Fibroblast of upper back skin (primary cell): ENCODE data around the gene TOP2A.
"Not testable (repeated sequence)": the region's sequence is repeated elsewhere in the genome, so short reads cannot be mapped to it uniquely, and the experiment has no call there.

ENCODE experiments used
- DNase-seq: peaks from one replicate; pipeline ENCODE4 v3.0.0-alpha.2; 2013

The TOP2A gene

GRCh38 chr17:40427002-40427491, 9.4 kb upstream of the TOP2A start:
- DNase-seq: no peak

- no peak for DNase-seq
These were observed 8.0 kb upstream of the TOP2A start for GRCh38 chr17:40425741-40426140.

- no peak for DNase-seq
These were observed 5.4 kb upstream of the TOP2A start for GRCh38 chr17:40422990-40423633.

- DNase-seq: no peak
These were observed 2.0 kb upstream of the TOP2A start for GRCh38 chr17:40419559-40420331.

- no peak for DNase-seq
These were observed 671 bp upstream of the TOP2A start for GRCh38 chr17:40418428-40418706.

- DNase-seq: no peak
These were observed 463 bp downstream of the TOP2A start for GRCh38 chr17:40417258-40417608.

- no peak for DNase-seq
These were observed 1.0 kb downstream of the TOP2A start for GRCh38 chr17:40416671-40417070.

- DNase-seq: peak; percentile 43
These were observed 2.3 kb downstream of the TOP2A start for GRCh38 chr17:40415390-40415789.

GRCh38 chr17:40414312-40414711, 3.4 kb downstream of the TOP2A start:
- DNase-seq: not testable (repeated sequence)

- DNase-seq: no peak
These were observed 4.8 kb downstream of the TOP2A start for GRCh38 chr17:40412880-40413279.

- no peak for DNase-seq
These were observed 5.9 kb downstream of the TOP2A start for GRCh38 chr17:40411821-40412220.

GRCh38 chr17:40410082-40410481, 7.6 kb downstream of the TOP2A start:
- DNase-seq: no peak

GRCh38 chr17:40409540-40409939, 8.2 kb downstream of the TOP2A start:
- not testable (repeated sequence) for DNase-seq

GRCh38 chr17:40407460-40407859, 10.2 kb downstream of the TOP2A start:
- DNase-seq: no peak

GRCh38 chr17:40404003-40404402, 13.7 kb downstream of the TOP2A start:
- no peak for DNase-seq

- no peak for DNase-seq
These were observed 15.0 kb downstream of the TOP2A start for GRCh38 chr17:40402668-40403067.

- DNase-seq: peak; percentile 72
These were observed 18.5 kb downstream of the TOP2A start for GRCh38 chr17:40399185-40399584.

- DNase-seq: not testable (repeated sequence)
These were observed 31.1 kb downstream of the TOP2A start for GRCh38 chr17:40386555-40386954.

GRCh38 chr17:40382251-40382650, 35.4 kb downstream of the TOP2A start:
- no peak for DNase-seq

- no peak for DNase-seq
These were observed 38.7 kb downstream of the TOP2A start for GRCh38 chr17:40378966-40379365.

GRCh38 chr17:40377832-40378231, 39.9 kb downstream of the TOP2A start:
- no peak for DNase-seq

- not testable (repeated sequence) for DNase-seq
These were observed 41.2 kb downstream of the TOP2A start for GRCh38 chr17:40376541-40376940.

- not testable (repeated sequence) for DNase-seq
These were observed 41.9 kb downstream of the TOP2A start for GRCh38 chr17:40375786-40376185.

- DNase-seq: no peak
These were observed 42.7 kb downstream of the TOP2A start for GRCh38 chr17:40374821-40375498.
